Loucy (cell line): Measurements from ENCODE around the gene STAT5A.
A peak's percentile ranks its signal among the peaks of the same experiment; 100 is the strongest.

ENCODE experiments used
- H2AFZ ChIP-seq: fragments of 200-600 bp; sonication (generic); 2 replicates; pipeline ENCODE4 v1.6.0; 2016; ENCODE audit warnings: antibody characterized with exemption, mild to moderate bottlenecking, low read length, moderate library complexity
- H3F3A ChIP-seq: fragments of 200-600 bp; 2 replicates; pipeline ENCODE4 v1.6.0; 2016; ENCODE audit warnings: antibody characterized with exemption, low read depth, mild to moderate bottlenecking
- H3K27me3 ChIP-seq: fragments of 200-600 bp; sonication (generic); 2 replicates; pipeline ENCODE4 v1.6.1; 2014; ENCODE audit warnings: low read length, mild to moderate bottlenecking; ENCODE audit not compliant: insufficient read depth, poor library complexity, severe bottlenecking
- H3K36me3 ChIP-seq: fragments of 200-600 bp; sonication (generic); 2 replicates; pipeline ENCODE4 v1.6.1; 2016; ENCODE audit warnings: low read length; ENCODE audit not compliant: insufficient read depth
- H3K4me1 ChIP-seq: fragments of 200-600 bp; sonication (generic); 2 replicates; pipeline ENCODE4 v1.5.1; 2014; ENCODE audit warnings: low read length, mild to moderate bottlenecking; ENCODE audit not compliant: insufficient read depth, poor library complexity, severe bottlenecking
- H3K4me2 ChIP-seq: fragments of 200-600 bp; sonication (generic); 2 replicates; pipeline ENCODE4 v1.6.0; 2014; ENCODE audit warnings: antibody characterized with exemption, low read length, low read depth, mild to moderate bottlenecking; ENCODE audit not compliant: poor library complexity, severe bottlenecking
- H3K4me3 ChIP-seq: fragments of 200-600 bp; sonication (generic); 2 replicates; pipeline ENCODE4 v1.5.1; 2014; ENCODE audit warnings: low read length, mild to moderate bottlenecking, mixed read lengths; ENCODE audit not compliant: poor library complexity, severe bottlenecking
- H3K79me2 ChIP-seq: fragments of 200-600 bp; sonication (generic); 2 replicates; pipeline ENCODE4 v1.6.1; 2014; ENCODE audit warnings: low read length; ENCODE audit not compliant: insufficient read depth
- H3K9ac ChIP-seq: fragments of 200-600 bp; sonication (generic); 2 replicates; pipeline ENCODE4 v1.6.0; 2014; ENCODE audit warnings: mild to moderate bottlenecking, low read depth, low read length, moderate library complexity; ENCODE audit not compliant: poor library complexity, severe bottlenecking
- H3K9me2 ChIP-seq: fragments of 200-600 bp; sonication (generic); replicated peaks from 2 replicates; pipeline ENCODE4 v1.6.1; 2016; ENCODE audit warnings: low read depth, low read length, mixed read lengths
- H3K9me3 ChIP-seq: fragments of 200-600 bp; sonication (generic); 2 replicates; pipeline ENCODE4 v1.6.1; 2014; ENCODE audit warnings: mild to moderate bottlenecking, antibody characterized with exemption, low read length, low read depth; ENCODE audit not compliant: insufficient read depth
- H4K20me1 ChIP-seq: fragments of 200-600 bp; sonication (generic); 2 replicates; pipeline ENCODE4 v1.6.0; 2014; ENCODE audit warnings: antibody characterized with exemption, low read length, mild to moderate bottlenecking; ENCODE audit not compliant: insufficient read depth, poor library complexity, severe bottlenecking
- EZH2phosphoT487 ChIP-seq: fragments of 200-600 bp; IDR thresholded peaks from 2 replicates; pipeline ENCODE4 v1.6.1; 2018; ENCODE audit warnings: antibody characterized with exemption, mild to moderate bottlenecking, moderate library complexity, borderline replicate concordance
- TF ChIP-seq, protein P1 (sequence below): fragments of 200-600 bp; sonication (generic); conservative IDR thresholded peaks from 2 replicates; pipeline ENCODE4 v1.5.1; 2014; ENCODE audit warnings: mild to moderate bottlenecking, antibody characterized with exemption, low read length

Gene STAT5A

DNA sequence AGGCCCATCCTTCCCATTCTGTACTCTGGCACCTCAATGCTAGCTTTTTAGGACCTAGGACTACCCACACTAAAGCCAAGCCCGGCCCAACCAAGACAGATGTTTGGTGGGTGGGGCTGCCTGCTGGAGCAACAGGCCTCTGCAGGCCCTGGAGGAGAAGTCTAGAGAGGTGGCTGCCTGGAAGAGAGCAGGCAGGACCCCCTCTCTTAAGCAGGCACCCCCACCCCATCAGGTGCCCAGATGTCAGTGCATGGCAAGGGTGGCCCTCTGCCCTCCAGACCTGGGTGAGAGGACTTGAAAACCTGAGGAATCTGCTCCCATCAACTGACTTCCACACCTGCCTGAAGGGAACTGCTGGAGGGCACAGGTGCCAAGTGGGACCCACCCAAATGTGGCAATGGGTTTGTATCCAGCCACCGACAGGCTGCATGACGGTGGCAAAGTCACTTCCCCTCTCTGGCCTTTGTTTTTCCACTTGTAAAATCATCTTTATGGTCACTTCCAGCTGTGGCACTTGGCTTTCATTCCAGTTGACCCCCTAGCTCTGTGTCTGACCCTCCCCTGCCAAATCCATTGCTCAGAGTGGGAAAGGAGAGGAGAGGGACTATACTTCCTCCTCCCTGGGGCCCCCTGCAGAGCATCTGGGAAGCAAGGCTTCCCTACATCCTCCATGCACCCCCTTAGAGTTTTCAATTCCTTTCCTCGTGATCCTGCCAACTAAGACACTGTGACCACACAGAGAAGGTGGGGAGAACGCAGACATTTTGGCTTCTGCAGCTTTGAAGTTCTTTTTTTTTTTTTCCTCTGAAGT is 1.7 kb upstream of the STAT5A start:
- no peak overlapping the region for H2AFZ ChIP-seq
- no peaks in the 10 kb centered on the region for H3F3A ChIP-seq
- H3K4me1 ChIP-seq, result peaks cover 49% of the 10 kb centered on the region
- H3K9ac ChIP-seq, result peak overlapping the region; percentile 98
- H3K4me2 ChIP-seq, result peak overlapping the region; percentile 98
- H4K20me1 ChIP-seq, result peaks cover 32% of the 10 kb centered on the region
- H3K36me3 ChIP-seq, result peaks cover 12% of the 10 kb centered on the region
- H3K27me3 ChIP-seq, result no peaks in the 10 kb centered on the region
- H3K9me2 ChIP-seq, result no peaks in the 10 kb centered on the region
- no peak for TF ChIP-seq EZH2phosphoT487
- TF ChIP-seq, protein P1, sequence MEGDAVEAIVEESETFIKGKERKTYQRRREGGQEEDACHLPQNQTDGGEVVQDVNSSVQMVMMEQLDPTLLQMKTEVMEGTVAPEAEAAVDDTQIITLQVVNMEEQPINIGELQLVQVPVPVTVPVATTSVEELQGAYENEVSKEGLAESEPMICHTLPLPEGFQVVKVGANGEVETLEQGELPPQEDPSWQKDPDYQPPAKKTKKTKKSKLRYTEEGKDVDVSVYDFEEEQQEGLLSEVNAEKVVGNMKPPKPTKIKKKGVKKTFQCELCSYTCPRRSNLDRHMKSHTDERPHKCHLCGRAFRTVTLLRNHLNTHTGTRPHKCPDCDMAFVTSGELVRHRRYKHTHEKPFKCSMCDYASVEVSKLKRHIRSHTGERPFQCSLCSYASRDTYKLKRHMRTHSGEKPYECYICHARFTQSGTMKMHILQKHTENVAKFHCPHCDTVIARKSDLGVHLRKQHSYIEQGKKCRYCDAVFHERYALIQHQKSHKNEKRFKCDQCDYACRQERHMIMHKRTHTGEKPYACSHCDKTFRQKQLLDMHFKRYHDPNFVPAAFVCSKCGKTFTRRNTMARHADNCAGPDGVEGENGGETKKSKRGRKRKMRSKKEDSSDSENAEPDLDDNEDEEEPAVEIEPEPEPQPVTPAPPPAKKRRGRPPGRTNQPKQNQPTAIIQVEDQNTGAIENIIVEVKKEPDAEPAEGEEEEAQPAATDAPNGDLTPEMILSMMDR, result no peak
- peak overlapping the region; percentile 91 for H3K4me3 ChIP-seq
- H3K79me2 ChIP-seq, result peaks cover 80% of the 10 kb centered on the region
- no peaks in the 10 kb centered on the region for H3K9me3 ChIP-seq

DNA sequence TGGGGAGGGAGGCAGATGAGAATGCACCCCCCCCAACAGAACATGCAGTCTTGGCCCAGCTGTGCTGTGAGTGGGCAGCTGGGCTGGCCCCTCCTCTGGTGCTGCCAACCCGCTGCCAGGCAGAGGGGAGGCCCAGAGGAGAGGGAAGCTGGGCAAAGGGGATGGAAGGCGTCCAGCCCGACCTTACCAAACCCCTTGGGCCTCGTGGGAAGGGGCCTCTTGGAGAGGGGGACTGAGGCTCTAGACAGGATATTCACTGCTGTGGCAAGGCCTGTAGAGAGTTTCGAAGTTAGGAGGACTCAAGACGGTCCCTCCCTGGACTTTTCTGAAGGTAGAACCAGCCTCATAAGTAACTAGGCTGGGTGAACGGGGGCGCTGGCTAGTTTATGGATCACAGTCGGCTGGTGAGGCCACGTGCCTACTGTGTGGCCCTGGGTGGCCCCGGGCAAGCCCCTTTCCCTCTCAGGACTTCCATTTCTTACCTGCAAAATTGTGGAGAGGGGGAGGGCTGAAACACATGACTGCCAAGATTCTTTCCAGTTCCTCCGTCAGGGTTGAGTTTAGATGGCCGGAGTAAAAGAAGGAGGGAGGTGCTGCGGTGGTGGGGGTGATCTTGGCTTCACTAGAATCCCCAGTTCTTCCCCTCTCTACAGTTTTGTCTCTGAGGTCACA is 857 bp upstream of the STAT5A start:
- Histone ChIP-seq H2AFZ (peak overlapping the region; percentile 18; the same call in 1 of the 2 replicates), H3F3A (no peaks in the 10 kb centered on the region), H4K20me1 (peaks cover 37% of the 10 kb centered on the region), H3K9me3 (no peaks in the 10 kb centered on the region), H3K9me2 (no peaks in the 10 kb centered on the region), H3K4me3 (peak overlapping the region; percentile 91), H3K4me2 (peak overlapping the region; percentile 98), H3K9ac (peak overlapping the region; percentile 98), H3K79me2 (peaks cover 89% of the 10 kb centered on the region), H3K27me3 (no peaks in the 10 kb centered on the region), H3K4me1 (peaks cover 56% of the 10 kb centered on the region), H3K36me3 (peaks cover 18% of the 10 kb centered on the region)
- TF ChIP-seq, protein P1, result no peak
- TF ChIP-seq EZH2phosphoT487, result no peak

DNA sequence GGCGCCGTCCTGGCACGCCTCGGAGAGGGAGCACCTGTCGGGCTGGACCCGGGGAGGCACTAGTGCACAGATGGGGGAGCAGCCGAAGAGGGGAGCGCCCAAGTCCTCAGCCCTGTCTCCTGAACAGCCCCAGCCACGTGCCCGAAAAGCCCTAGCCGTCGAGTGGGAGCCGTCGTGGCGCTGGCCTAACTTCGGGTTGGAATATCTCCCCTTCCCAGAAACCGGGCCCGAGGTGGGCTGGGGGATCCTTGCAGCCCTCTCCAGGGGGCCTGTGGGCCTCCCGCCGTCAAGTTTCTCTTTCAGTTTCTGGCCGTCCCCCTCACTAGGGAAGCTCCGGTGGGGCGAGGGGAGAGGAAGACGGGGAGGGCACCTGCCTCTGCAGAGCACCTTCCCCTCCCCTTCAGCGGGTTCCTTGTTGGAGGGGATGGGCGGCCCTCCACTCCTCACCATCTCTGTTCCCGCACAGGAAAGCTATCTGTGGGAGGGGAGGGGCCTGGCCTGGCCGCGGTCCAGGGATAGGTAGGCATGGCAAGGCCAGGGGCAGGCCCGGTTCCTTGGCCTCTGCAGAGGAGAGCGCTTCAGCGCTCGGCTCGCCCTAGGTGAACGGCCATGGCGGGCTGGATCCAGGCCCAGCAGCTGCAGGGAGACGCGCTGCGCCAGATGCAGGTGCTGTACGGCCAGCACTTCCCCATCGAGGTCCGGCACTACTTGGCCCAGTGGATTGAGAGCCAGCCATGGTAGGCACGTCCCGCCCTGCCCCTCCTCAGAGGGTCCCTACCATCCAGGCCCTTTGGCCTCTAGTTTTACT is 709 bp downstream of the STAT5A start:
- TF ChIP-seq, protein P1, result no peak
- TF ChIP-seq EZH2phosphoT487, result no peak
- Histone ChIP-seq H3F3A (no peaks in the 10 kb centered on the region), H3K4me1 (peaks cover 52% of the 10 kb centered on the region), H3K4me2 (peak overlapping the region; percentile 98), H4K20me1 (peaks cover 50% of the 10 kb centered on the region), H3K9ac (peak overlapping the region; percentile 98), H3K36me3 (peaks cover 25% of the 10 kb centered on the region), H3K9me3 (no peaks in the 10 kb centered on the region), H2AFZ (no peak overlapping the region; the same call in 1 of the 2 replicates), H3K79me2 (peaks cover 98% of the 10 kb centered on the region), H3K27me3 (no peaks in the 10 kb centered on the region), H3K9me2 (no peaks in the 10 kb centered on the region), H3K4me3 (peak overlapping the region; percentile 91)
